GM19099 (cell line): ENCODE results near the gene FOXK1.

Source experiments
- POLR2A ChIP-seq: IDR thresholded peaks from 3 replicates; pipeline ENCODE4 v1.6.1; 2011; ENCODE audit warnings: low read depth; ENCODE audit not compliant: insufficient read length; ENCODE audit errors: extremely low read depth

FOXK1 gene

GRCh38 chr7:4794591-4795350 is 112.7 kb downstream of the FOXK1 start:
- TF ChIP-seq POLR2A = no peak

GRCh38 chr7:4796453-4796852 is 114.4 kb downstream of the FOXK1 start:
- TF ChIP-seq POLR2A = no peak

DNA sequence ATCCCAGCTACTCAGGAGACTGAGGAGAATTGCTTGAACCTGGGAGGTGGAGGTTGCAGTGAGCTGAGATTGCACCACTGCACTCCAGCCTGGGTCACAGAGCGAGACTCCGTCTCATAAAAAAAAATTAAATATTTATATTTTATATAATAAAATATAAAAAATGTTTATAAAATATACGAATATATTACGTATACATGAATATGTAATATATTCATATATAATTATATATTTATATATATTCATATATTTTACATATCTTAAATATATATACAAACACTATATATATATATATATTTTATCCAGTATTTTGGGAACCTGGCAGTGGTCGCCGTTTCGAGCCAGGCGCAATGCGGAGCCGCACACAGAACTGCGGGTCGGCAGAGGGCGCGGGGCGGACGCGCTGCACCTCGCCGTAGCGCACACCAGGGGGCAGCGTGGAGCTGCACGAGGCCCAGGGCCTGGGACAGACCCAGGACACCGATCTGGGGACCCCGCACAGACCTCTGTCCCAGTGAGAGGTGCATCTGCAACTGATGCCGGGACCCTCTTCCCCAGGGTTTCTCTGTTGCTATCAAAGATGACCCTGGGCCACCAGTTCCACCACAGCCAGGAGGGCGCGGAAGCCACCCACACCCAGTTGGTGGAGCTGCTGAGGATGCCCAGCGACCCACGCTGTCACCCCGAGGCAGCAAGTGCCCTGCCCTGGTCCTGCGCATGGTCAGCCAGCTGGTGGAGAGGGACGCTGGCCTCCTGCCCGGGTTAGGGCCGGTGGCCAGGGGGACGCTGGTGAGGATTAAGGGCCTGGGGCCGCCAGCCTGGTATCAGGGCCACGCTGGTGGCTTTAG is 116.0 kb downstream of the FOXK1 start:
- TF ChIP-seq POLR2A = no peak

- no peak for TF ChIP-seq POLR2A
Observed at GRCh38 chr7:4798706-4799235, 116.7 kb downstream of the FOXK1 start.

GRCh38 chr7:4799508-4800268 is 117.6 kb downstream of the FOXK1 start:
- TF ChIP-seq POLR2A = no peak

GRCh38 chr7:4800487-4800886 is 118.4 kb downstream of the FOXK1 start:
- no peak for TF ChIP-seq POLR2A

DNA sequence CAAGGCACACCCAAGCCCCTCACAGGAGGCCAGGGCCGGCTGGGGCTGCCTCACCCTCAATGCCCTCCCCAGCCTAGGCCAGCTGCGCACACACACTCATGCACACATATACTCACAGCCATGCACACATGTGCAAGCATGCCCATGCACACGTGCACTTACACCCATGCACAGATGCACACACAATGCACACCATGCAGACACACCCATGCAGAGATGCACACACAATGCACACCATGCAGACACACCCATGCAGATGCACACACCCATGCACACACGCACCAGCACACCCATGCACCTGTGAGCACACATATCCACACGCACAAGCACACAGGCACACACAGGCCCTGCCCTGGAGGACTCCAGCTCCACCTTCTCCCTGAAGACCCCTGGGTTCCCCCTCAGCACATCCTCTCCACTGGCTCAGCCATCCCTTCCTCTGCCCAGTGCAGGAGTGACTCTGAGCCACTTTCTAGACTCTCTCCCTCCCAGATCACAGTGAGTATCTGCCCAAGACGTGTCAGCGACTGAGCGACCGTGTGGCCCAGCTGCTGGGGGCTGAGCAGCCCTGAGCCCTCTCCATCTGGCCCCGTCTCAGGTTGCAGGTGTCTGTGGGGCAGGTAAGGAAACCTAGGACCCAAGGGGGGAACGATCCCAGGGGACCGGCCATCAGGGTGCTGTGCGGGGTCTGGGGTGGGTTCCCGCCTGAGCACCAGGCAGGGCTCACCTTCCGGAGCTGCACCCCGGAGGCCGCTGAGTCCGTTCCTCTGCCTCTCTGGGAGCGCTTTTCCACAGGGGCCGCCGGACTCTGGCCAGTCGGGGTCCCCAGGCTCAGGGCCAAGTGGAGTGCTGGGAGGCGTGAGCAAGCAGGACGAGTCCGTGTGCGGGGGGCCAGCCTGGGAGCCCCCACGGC is 119.1 kb downstream of the FOXK1 start:
- TF ChIP-seq POLR2A = no peak

DNA sequence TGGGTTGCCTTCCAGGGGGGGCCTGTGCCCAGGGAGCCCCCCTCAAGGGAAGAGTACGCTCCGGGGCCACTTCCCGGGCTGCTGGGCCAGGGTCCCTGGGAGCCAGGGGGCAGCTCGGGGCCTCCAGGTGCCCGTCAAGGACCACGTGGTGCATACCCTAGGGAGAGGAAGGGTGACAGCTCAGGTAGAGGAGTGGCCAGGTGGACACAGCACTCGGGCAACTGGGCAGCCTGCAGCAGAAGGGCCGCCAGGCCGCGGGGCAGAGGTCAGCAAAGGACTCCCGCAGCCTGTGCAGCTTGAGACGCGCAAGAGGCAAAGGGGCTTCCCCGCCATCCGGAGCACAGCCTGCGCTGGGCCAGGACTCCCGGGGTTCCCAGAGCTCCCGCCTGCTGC is 119.7 kb downstream of the FOXK1 start:
- no peak for TF ChIP-seq POLR2A

DNA sequence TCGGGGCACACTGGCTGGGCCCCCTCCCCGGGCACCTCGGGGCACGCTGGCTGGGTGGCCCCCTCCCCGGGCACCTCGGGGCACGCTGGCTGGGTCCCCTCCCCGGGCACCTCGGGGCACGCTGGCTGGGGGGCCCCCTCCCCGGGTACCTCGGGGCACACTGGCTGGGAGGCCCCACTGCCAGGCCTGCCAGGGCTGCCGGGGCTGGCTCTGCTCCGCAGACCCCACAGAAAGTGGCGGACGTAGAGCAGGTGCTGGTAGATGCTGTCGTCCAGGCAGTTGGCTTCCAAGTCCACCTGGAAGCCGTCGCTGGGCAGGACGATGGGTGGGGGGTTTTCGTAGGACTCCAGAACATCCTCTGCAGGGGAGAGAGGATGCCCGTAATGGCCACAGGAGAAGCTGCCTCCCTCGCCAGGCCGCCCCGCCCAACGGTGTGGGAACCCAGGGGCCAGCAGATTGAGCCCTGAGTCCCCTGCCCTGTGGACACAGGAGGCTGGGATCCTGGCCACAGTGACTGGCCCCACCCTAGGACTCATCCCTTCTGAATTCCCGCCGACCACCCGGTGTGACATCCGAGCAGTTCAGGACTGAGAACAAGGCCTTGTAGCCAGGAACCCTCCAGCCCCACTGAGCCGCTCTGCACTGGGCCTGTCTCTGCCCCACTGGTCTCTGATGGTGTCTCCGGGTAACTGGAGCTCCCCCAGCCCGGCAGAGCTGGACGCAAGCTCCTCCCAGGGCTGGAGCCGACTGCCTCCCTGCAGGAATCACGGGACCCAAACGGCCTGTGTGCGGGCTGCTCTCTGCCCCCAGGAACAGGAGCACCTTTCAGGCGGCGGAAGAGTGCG is 121.5 kb downstream of the FOXK1 start:
- no peak for TF ChIP-seq POLR2A

GRCh38 chr7:4805110-4805983 is 123.3 kb downstream of the FOXK1 start:
- TF ChIP-seq POLR2A = no peak

DNA sequence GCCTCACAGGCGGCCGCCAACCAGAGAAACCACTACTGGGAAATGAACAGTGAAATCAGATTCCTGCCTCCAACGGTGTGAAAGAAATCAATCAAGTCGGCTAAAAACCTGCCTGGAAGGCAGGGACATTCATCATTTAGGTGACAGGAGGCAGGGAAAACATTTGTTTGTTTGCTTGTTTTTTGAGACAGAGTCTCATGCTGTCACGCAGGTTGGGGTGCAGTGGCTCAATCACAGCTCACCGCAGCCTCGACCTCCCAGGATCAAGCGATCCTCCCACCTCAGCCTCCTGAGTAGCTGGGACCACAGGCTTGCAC is 123.8 kb downstream of the FOXK1 start:
- no peak for TF ChIP-seq POLR2A

DNA sequence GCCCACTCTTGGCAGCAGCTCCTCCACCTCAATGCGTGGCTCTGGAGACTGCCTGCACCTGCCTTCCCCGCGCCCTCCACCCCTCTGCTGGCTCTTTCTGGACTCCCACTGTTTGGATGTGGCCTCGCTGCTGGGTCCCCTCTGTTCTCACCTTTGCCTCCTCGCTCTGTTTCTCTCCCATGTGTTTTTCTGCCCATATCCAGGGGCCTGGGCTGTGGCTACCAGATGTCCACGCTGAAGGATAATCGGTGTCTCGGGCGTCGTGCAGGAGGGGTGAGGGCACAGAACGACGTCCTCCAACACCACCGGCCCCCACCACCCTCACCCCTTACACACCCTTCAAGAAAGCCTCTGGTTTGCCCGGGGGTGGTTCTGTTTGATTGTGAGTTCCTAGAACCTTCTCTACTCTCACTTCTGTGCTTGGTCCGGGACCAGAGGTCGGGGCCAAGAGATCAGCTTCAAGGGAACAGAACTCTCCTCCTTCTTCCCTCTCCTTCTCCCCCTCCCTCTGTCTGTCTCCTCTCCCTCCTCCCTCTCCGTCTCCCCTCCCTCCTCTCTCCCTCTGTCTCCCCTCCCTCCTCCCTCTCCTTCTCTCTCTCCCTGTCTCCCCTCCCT is 125.0 kb downstream of the FOXK1 start:
- TF ChIP-seq POLR2A = no peak
